OCI-LY1 (cell line): ENCODE results near the gene RNF169.

Experiments used
- H2AFZ ChIP-seq: fragments of 200-600 bp; sonication (generic), shearing (Covaris generic); 2 replicates; pipeline ENCODE4 v1.6.0; 2014; ENCODE audit warnings: antibody characterized with exemption, mild to moderate bottlenecking, low read length
- H3F3A ChIP-seq: fragments of 200-600 bp; sonication (generic), shearing (Covaris generic); 2 replicates; pipeline ENCODE4 v1.6.0; 2014; ENCODE audit warnings: mild to moderate bottlenecking, antibody characterized with exemption, low read length, moderate library complexity; ENCODE audit not compliant: insufficient read depth
- H3K27ac ChIP-seq: fragments of 200-600 bp; sonication (generic); 2 replicates; pipeline ENCODE4 v1.5.1; 2014; ENCODE audit warnings: low read length, mixed run types, mild to moderate bottlenecking, low read depth; ENCODE audit not compliant: poor library complexity, severe bottlenecking
- H3K27me3 ChIP-seq: fragments of 200-600 bp; sonication (generic); 2 replicates; pipeline ENCODE4 v1.6.0; 2014; ENCODE audit warnings: antibody characterized with exemption, mild to moderate bottlenecking, low read length, moderate library complexity; ENCODE audit not compliant: insufficient read depth
- H3K36me3 ChIP-seq: fragments of 200-600 bp; sonication (generic); 2 replicates; pipeline ENCODE4 v1.6.1; 2014; ENCODE audit warnings: mild to moderate bottlenecking, antibody characterized with exemption, low read length, moderate library complexity, mixed read lengths; ENCODE audit not compliant: insufficient read depth
- H3K4me1 ChIP-seq: fragments of 200-600 bp; sonication (generic); 2 replicates; pipeline ENCODE4 v1.5.1; 2014; ENCODE audit warnings: mild to moderate bottlenecking, low read length, moderate library complexity; ENCODE audit not compliant: insufficient read depth, severe bottlenecking
- H3K4me2 ChIP-seq: fragments of 200-600 bp; sonication (generic), shearing (Covaris generic); 2 replicates; pipeline ENCODE4 v1.6.1; 2014; ENCODE audit warnings: low read length
- H3K4me3 ChIP-seq: fragments of 200-600 bp; sonication (generic); 2 replicates; pipeline ENCODE4 v1.5.1; 2014; ENCODE audit warnings: low read length, low read depth, mild to moderate bottlenecking, mixed read lengths; ENCODE audit not compliant: poor library complexity, severe bottlenecking
- H3K79me2 ChIP-seq: fragments of 200-600 bp; shearing (Covaris generic); 2 replicates; pipeline ENCODE4 v1.6.1; 2016; ENCODE audit warnings: mixed run types, low read length, mixed read lengths; ENCODE audit not compliant: insufficient read depth
- H3K9ac ChIP-seq: fragments of 200-600 bp; sonication (generic), shearing (Covaris generic); 2 replicates; pipeline ENCODE4 v1.6.1; 2014; ENCODE audit warnings: mild to moderate bottlenecking, low read length, mixed read lengths
- H3K9me2 ChIP-seq: fragments of 200-600 bp; sonication (generic), shearing (Covaris generic); 2 replicates; pipeline ENCODE4 v1.6.1; 2014; ENCODE audit warnings: low read depth, mild to moderate bottlenecking, low read length, mixed read lengths
- H3K9me3 ChIP-seq: fragments of 200-600 bp; shearing (Covaris generic); 2 replicates; pipeline ENCODE4 v1.6.1; 2014; ENCODE audit warnings: low read length, mixed read lengths
- H4K20me1 ChIP-seq: fragments of 200-600 bp; sonication (generic), shearing (Covaris generic); 2 replicates; pipeline ENCODE4 v1.6.0; 2016; ENCODE audit warnings: mild to moderate bottlenecking, low read length; ENCODE audit not compliant: insufficient read depth
- EZH2 ChIP-seq: fragments of 200-600 bp; sonication (generic), shearing (Covaris generic); IDR thresholded peaks from 2 replicates; pipeline ENCODE4 v1.8.0; 2017; ENCODE audit warnings: borderline replicate concordance, mixed run types, mild to moderate bottlenecking, antibody characterized with exemption, low read length, moderate library complexity, mixed read lengths
- TF ChIP-seq, protein P1 (sequence below): fragments of 200-600 bp; sonication (generic), shearing (Covaris generic); IDR thresholded peaks from 2 replicates; pipeline ENCODE4 v1.5.1; 2017; ENCODE audit warnings: mild to moderate bottlenecking, antibody characterized with exemption, low read length, moderate library complexity, mixed read lengths

RNF169 gene

DNA sequence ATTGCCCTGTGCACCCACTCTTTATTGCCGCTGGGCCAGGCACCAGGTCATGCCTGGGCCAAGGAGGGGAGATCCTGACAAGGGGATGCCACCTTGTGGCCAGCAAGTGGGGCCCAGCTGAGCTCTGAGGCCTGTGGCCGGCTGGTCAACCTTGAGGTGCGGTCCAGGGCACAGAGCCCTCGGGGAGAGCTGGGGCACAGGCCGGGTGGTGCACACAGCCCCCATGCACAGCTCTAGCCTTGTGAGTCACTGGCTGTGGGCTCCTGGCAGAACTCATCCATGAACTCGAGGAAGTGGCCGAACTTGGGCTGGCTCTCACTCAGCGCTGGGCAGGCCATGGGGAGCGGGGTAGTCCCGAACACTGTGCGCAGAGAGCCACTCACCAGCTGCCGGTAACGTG lies 94.3 kb downstream of the RNF169 start:
- TF ChIP-seq, protein P1, sequence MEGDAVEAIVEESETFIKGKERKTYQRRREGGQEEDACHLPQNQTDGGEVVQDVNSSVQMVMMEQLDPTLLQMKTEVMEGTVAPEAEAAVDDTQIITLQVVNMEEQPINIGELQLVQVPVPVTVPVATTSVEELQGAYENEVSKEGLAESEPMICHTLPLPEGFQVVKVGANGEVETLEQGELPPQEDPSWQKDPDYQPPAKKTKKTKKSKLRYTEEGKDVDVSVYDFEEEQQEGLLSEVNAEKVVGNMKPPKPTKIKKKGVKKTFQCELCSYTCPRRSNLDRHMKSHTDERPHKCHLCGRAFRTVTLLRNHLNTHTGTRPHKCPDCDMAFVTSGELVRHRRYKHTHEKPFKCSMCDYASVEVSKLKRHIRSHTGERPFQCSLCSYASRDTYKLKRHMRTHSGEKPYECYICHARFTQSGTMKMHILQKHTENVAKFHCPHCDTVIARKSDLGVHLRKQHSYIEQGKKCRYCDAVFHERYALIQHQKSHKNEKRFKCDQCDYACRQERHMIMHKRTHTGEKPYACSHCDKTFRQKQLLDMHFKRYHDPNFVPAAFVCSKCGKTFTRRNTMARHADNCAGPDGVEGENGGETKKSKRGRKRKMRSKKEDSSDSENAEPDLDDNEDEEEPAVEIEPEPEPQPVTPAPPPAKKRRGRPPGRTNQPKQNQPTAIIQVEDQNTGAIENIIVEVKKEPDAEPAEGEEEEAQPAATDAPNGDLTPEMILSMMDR = no peak
- TF ChIP-seq EZH2 = no peak
- Histone ChIP-seq H3K27ac (no peak overlapping the region), H3K79me2 (no peaks in the 10 kb centered on the region), H3K4me3 (no peak overlapping the region), H3F3A (no peaks in the 10 kb centered on the region), H3K9ac (no peak overlapping the region), H2AFZ (no peak overlapping the region), H3K27me3 (no peaks in the 10 kb centered on the region), H4K20me1 (no peaks in the 10 kb centered on the region), H3K4me2 (no peak overlapping the region), H3K9me3 (no peaks in the 10 kb centered on the region), H3K4me1 (no peaks in the 10 kb centered on the region), H3K36me3 (peaks cover 82% of the 10 kb centered on the region), H3K9me2 (no peaks in the 10 kb centered on the region)

DNA sequence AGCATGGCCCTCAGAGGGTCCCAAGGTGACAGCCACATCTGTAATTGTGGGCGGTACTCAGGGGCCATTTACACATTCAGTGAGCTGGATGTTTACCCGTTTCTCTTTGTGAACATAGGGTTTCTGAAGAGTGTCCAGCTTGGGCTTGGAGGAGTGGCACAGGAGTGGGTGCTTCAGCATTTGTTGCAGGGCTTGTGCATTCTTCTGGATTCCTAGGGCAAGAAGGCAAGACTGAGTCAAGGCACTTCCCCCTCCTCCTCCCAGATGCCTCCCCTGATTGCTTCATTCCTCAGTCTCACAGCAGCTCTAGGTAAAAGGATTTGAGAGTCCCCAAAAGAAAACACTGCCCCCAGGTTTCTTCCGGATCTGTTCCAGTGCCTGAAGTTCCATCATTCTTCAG lies 95.4 kb downstream of the RNF169 start:
- no peaks in the 10 kb centered on the region for H3K9me3 ChIP-seq
- H3K36me3 ChIP-seq = peaks cover 75% of the 10 kb centered on the region
- no peak overlapping the region for H3K4me3 ChIP-seq
- no peaks in the 10 kb centered on the region for H3K9me2 ChIP-seq
- no peak for TF ChIP-seq EZH2
- TF ChIP-seq, protein P1 = no peak
- no peaks in the 10 kb centered on the region for H4K20me1 ChIP-seq
- no peaks in the 10 kb centered on the region for H3K27me3 ChIP-seq
- H3F3A ChIP-seq = no peaks in the 10 kb centered on the region
- H3K27ac ChIP-seq = no peak overlapping the region
- no peaks in the 10 kb centered on the region for H3K79me2 ChIP-seq
- no peak overlapping the region for H3K4me2 ChIP-seq
- no peak overlapping the region for H3K9ac ChIP-seq
- H3K4me1 ChIP-seq = no peaks in the 10 kb centered on the region
- H2AFZ ChIP-seq = no peak overlapping the region

DNA sequence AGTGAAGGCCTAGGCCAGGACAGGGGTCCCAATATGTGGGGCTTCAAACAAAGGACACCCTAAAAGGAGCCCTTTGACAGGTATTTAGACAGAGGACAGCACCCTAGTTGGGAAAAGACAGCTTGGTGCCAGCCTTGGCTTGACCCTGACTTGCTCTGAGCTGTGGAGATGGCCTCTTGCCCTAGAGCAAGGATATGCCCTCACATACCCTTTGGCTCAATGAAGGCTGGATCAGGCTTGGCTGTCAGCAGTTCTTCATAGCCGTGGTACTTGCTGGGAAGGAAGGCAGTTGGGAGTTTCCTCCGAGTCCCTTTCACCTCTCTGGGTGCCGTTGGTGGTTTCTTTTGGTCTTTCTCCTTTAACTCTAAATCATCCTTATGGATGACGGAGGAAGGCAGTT lies 96.2 kb downstream of the RNF169 start:
- no peaks in the 10 kb centered on the region for H3K79me2 ChIP-seq
- H3K9me2 ChIP-seq = no peaks in the 10 kb centered on the region
- H3K4me2 ChIP-seq = no peak overlapping the region
- no peaks in the 10 kb centered on the region for H3K4me1 ChIP-seq
- no peaks in the 10 kb centered on the region for H3K27me3 ChIP-seq
- H2AFZ ChIP-seq = no peak overlapping the region
- H3F3A ChIP-seq = no peaks in the 10 kb centered on the region
- no peak overlapping the region for H3K9ac ChIP-seq
- no peaks in the 10 kb centered on the region for H4K20me1 ChIP-seq
- H3K27ac ChIP-seq = no peak overlapping the region
- H3K9me3 ChIP-seq = no peaks in the 10 kb centered on the region
- H3K36me3 ChIP-seq = peaks cover 72% of the 10 kb centered on the region
- TF ChIP-seq, protein P1 = no peak
- no peak for TF ChIP-seq EZH2
- no peak overlapping the region for H3K4me3 ChIP-seq
